Measurements from ENCODE around the gene MGAT3.

DNA sequence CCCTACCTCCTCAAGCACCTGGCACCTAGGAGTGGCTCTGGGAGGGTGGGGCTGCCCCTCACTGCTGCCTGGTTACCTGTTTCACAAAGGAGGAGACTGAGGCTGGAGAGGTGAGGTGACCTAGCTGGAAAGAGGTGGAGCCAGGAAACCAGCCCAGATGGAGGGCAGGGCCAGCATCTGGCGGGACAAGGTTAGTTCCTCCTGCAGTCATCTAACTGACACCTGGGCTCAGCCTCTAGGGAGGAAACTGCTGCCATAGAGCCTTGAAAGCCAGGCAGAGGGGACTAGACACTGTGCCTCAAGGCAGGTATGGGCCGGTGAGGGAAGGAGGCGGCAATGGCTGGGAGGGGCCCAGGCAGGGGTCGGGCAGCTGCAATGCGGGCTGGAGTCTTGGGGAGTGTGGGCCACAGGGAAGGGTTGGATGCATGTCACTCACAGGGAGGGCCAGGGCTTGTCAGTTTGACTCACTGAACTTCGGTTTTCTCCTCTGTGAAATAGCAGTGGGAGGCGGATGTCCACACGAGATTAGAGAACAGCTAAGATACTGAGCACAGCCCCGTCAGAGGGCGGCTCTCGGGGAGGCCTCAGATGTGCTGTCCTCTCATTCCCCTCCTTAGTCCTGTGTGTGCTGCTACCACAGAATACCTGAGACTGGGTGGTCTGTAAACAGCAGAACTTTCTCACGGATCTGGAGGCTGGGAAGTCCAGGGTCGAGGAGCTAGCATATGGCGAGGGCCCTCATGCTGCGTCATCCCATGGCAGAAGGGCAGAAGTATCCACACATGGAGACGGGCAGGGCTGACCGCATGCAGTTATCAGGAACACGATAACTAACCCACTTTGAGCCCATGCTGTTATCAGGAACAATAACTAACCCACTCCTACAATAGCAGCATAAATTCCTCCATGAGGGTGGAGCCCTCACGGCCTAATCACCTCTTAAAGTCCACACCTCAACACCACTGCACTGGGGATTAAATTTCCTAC, 16.1 kb downstream of the MGAT3 start:
- TF ChIP-seq POLR2AphosphoS5 (IDR thresholded peaks at IDR 0.05; ENCODE audit: insufficient read depth, low read depth, low read length), result no peak
- TF ChIP-seq, protein P1, sequence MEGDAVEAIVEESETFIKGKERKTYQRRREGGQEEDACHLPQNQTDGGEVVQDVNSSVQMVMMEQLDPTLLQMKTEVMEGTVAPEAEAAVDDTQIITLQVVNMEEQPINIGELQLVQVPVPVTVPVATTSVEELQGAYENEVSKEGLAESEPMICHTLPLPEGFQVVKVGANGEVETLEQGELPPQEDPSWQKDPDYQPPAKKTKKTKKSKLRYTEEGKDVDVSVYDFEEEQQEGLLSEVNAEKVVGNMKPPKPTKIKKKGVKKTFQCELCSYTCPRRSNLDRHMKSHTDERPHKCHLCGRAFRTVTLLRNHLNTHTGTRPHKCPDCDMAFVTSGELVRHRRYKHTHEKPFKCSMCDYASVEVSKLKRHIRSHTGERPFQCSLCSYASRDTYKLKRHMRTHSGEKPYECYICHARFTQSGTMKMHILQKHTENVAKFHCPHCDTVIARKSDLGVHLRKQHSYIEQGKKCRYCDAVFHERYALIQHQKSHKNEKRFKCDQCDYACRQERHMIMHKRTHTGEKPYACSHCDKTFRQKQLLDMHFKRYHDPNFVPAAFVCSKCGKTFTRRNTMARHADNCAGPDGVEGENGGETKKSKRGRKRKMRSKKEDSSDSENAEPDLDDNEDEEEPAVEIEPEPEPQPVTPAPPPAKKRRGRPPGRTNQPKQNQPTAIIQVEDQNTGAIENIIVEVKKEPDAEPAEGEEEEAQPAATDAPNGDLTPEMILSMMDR (IDR thresholded peaks at IDR 0.05; ENCODE audit: extremely low read depth in 1 of 2, insufficient read depth in 1 of 2, low read depth in 1 of 2, low read length in 2 of 2), result no peak
- TF ChIP-seq POLR2A (IDR thresholded peaks at IDR 0.05; ENCODE audit: low read depth, low read length), result no peak
- TF ChIP-seq EZH2 (IDR thresholded peaks at IDR 0.05; ENCODE audit: borderline replicate concordance, low read depth, low read length, severe bottlenecking), result no peak
- TF ChIP-seq, protein P2, sequence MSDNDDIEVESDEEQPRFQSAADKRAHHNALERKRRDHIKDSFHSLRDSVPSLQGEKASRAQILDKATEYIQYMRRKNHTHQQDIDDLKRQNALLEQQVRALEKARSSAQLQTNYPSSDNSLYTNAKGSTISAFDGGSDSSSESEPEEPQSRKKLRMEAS (IDR thresholded peaks at IDR 0.05; ENCODE audit: insufficient read depth, insufficient read length), result no peak
- TF ChIP-seq JUN (IDR thresholded peaks at IDR 0.05; ENCODE audit: borderline replicate concordance, insufficient read depth, insufficient read length, low read depth), result no peak
- TF ChIP-seq FOS (IDR thresholded peaks at IDR 0.05; ENCODE audit: borderline replicate concordance, insufficient read depth, low read length), result no peak

Measured in endothelial cell of umbilical vein (primary cell).